PFSK-1 (cell line): ENCODE data around the gene TMEM61.

ENCODE experiments used
- FOXP2 ChIP-seq: optimal IDR thresholded peaks from 2 replicates; pipeline ENCODE3; 2011; ENCODE audit warnings: borderline replicate concordance, control low read depth, inconsistent platforms; ENCODE audit not compliant: insufficient read depth; ENCODE audit errors: extremely low read length, extremely low read depth
- POLR2AphosphoS5 ChIP-seq: IDR thresholded peaks from 2 replicates; pipeline ENCODE4 v1.6.1; 2012; ENCODE audit warnings: low read depth, mild to moderate bottlenecking, control low read depth, low read length, moderate library complexity
- REST ChIP-seq, 2 experiments: IDR thresholded peaks; 2 replicates each; pipeline versions ENCODE4 v1.6.1 to v1.8.0; 2011 to 2012; ENCODE audit warnings: low read depth in 2 of 2, low read length in 2 of 2, control low read depth in 1 of 2, inconsistent platforms in 1 of 2, mild to moderate bottlenecking in 1 of 2, moderate library complexity in 1 of 2; ENCODE audit not compliant: insufficient read depth in 1 of 2
- SIN3A ChIP-seq: IDR thresholded peaks from 2 replicates; pipeline ENCODE4 v1.6.1; 2012; ENCODE audit warnings: mild to moderate bottlenecking, low read length, moderate library complexity, borderline replicate concordance; ENCODE audit not compliant: insufficient read depth
- TAF1 ChIP-seq: IDR thresholded peaks from 2 replicates; pipeline ENCODE4 v1.6.1; 2012; ENCODE audit warnings: low read length, control low read depth, borderline replicate concordance; ENCODE audit not compliant: insufficient read depth

TMEM61 gene

DNA sequence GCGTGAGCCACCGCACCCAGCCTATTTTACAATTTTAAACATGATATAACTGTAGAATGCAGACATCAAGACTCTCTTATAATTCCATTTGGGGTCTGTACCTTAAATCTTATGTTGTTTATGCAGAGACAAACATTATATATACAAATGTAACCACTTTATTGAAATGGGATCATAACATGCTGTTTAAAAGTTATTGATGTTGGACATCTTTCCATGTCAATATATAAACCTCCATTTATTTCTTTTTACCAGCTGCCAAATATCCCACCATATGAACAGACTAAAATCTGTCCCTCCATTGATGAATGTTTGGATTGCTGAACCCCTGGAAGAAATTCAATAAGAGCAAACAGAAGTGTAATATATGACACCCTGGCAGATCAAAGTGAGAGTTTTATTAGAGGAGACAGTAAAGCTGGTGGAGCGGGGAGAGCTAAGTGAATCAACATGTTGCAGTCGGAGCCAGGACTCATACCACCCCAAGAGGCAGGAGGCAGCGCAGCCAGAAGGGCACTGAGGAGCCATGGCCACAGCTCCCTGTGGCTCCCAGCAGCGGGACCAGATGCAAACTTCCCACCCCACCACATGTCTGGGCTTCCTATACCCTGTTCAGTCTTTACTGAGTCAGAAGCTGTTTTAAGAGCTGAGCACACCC lies 54.2 kb downstream of the TMEM61 start:
- TF ChIP-seq REST (IDR thresholded peaks at IDR 0.05; ENCODE audit: insufficient read depth in 1 of 2, low read depth in 2 of 2, low read length in 2 of 2) (no peak), TAF1 (no peak), FOXP2 (no peak), POLR2AphosphoS5 (no peak)

DNA sequence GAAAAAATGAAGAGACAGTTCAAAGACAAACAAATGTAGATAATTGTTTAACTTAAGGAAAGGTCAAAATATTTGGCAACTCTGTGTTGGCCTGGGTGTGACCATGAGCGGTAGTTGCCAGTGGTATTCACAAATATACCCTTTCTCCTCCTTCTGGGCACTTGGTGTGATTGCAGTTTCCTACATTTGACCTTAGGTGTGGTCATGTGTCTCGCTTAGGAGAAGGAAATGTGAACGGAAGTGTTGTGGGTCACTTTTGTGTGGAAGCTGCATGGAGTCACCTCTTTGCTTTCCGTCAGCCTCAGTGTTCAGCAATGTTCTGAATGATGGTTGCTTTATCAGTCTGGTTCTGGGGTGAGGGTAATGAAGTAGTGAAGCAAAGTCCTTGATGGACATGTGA lies 55.5 kb downstream of the TMEM61 start:
- TF ChIP-seq FOXP2: no peak
- no peak for TF ChIP-seq SIN3A
- TF ChIP-seq REST (IDR thresholded peaks at IDR 0.05; ENCODE audit: insufficient read depth in 1 of 2, low read depth in 2 of 2, low read length in 2 of 2): no peak
- TF ChIP-seq POLR2AphosphoS5: no peak
- TF ChIP-seq TAF1: no peak

DNA sequence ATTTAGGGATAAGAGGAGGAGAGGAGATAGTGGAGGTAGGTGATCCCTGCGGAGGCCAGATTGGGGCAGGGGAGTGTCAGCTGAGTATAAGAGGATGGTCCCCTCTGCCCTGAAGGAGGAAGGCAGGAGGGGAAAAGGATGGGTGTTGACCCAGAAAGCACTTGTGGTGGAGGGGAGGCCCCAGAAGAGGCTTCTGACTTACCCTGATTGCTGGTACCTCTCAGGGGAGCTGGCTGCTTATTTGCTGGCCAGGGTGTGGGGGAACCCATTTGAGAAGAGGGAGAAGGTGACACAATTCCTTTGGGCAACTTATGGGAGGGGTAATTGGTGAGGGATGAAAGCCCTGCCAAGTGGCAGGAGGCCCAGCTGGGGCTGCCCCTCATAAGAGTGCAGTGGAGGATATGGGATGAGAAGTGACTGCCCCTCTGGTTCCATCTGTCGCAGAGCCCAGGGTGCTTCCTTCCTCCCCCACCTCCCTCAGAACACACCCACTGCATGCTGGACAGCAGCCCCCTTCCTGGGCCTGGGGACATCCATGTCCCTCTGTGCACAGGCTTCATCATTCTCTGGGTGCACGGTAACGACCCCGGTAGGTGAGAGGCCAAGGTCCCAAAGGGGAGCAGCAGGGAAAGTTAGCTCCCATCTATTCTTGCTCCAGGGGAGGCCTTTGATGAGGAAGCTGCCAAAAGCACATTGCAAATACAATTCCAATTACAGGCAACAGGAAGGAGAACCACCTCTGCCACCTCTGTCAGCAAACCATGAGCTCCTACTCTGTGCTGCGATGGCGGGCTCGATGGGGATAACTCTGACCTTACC lies 57.5 kb downstream of the TMEM61 start:
- TF ChIP-seq REST (IDR thresholded peaks at IDR 0.05; ENCODE audit: insufficient read depth in 1 of 2, low read depth in 2 of 2, low read length in 2 of 2) (no peak), POLR2AphosphoS5 (no peak), FOXP2 (no peak), TAF1 (no peak), SIN3A (no peak)

DNA sequence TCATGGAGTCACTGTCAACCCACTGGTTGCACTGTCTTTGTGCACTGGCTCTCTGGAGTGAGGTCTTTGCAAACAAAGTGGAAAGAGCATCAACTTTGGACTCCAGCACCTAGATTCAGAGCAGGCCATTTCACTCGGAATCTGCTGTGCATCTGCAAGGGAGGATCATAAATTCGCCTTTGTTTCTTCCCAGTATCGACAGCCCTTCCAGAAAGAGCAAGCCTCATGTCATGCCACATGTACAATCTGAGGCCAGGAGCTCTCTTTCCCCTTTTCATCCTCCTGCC lies 58.1 kb downstream of the TMEM61 start:
- no peak for TF ChIP-seq POLR2AphosphoS5
- no peak for TF ChIP-seq REST (IDR thresholded peaks at IDR 0.05; ENCODE audit: insufficient read depth in 1 of 2, low read depth in 2 of 2, low read length in 2 of 2)
- no peak for TF ChIP-seq FOXP2
- no peak for TF ChIP-seq TAF1
- no peak for TF ChIP-seq SIN3A

- TF ChIP-seq SIN3A: no peak
Observed at GRCh38 chr1:55038974-55039341, 58.5 kb downstream of the TMEM61 start.
